Uterus (tissue), 4 donors: Measurements from ENCODE around the gene TSPAN33. TPM values are rescaled to one million over a fixed set of nuclear protein-coding genes. Genes with fewer than 3 reads are reported as not detected.
"Not testable (repeated sequence)": the region's sequence is repeated elsewhere in the genome, so short reads cannot be mapped to it uniquely, and the experiment has no call there.

Experiments
- DNase-seq, 2 donors: peaks; one replicate each; pipeline ENCODE4 v3.0.0-alpha.2; 2019 to 2020
- H3K27ac ChIP-seq, 2 donors: fragments of 200-600 bp; sonication (generic); 1 replicate in 1 of 2; 2 replicates in 1 of 2; pipeline ENCODE4 v1.5.1; 2016 to 2018
- H3K27me3 ChIP-seq, 2 donors: fragments of 200-600 bp; sonication (generic); one replicate each; pipeline ENCODE4 v1.5.1; 2018 to 2019; ENCODE audit warnings: control low read depth in 1 of 2
- H3K36me3 ChIP-seq, 2 donors: fragments of 200-600 bp; sonication (generic); one replicate each; pipeline ENCODE4 v1.5.1; 2019; ENCODE audit warnings: control low read depth in 1 of 2
- H3K4me1 ChIP-seq, 2 donors: fragments of 200-600 bp; sonication (generic); one replicate each; pipeline ENCODE4 v1.5.1; 2018 to 2019; ENCODE audit warnings: control low read depth in 1 of 2
- H3K4me3 ChIP-seq, 2 donors: fragments of 200-600 bp; sonication (generic); 1 replicate in 1 of 2; 2 replicates in 1 of 2; pipeline ENCODE4 v1.5.1; 2018 to 2019; ENCODE audit warnings: mild to moderate bottlenecking in 1 of 2
- H3K9me3 ChIP-seq, 2 donors: fragments of 200-600 bp; sonication (generic); one replicate each; pipeline ENCODE4 v1.5.1; 2019; ENCODE audit warnings: control low read depth in 1 of 2
- POLR2A ChIP-seq, 2 donors: fragments of 450-650 bp; IDR thresholded peaks; one replicate each; pipeline ENCODE4 v1.6.1; 2016; ENCODE audit warnings: antibody characterized with exemption in 2 of 2, mild to moderate bottlenecking in 1 of 2, moderate library complexity in 1 of 2
- intact Hi-C: fragments of 100-400 bp; cut with DNase I; formaldehyde crosslinking; loops from one replicate; pipeline ENCODE4 v1.15.1; 2023; ENCODE audit warnings: low total_unique reads
- total RNA-seq, 4 donors: library from RNA; depleted of rRNA in 3 of 4; stranded (reverse); fragments of >200 nt in 3 of 4; gene quantifications; one replicate each; pipeline versions ENCODE4 v1.1.0 to v1.2.4, GENCODE V29; 2014 to 2023
- TF ChIP-seq, protein P1 (sequence below), 4 experiments: fragments of 200-600 bp in 2 of 4; fragments of 450-650 bp in 2 of 4; sonication (generic) in 2 of 4; IDR thresholded peaks; one replicate each; pipeline ENCODE4 v1.5.1; 2016 to 2019; ENCODE audit warnings: antibody characterized with exemption in 4 of 4, mild to moderate bottlenecking in 2 of 4, moderate library complexity in 1 of 4
- donor health status: DM: yes; HTN: yes; CAD: no.

The TSPAN33 gene
- total RNA-seq, 4 donors from 2014 or later = 3.9 to 7.0 TPM; not detected in 2

DNA sequence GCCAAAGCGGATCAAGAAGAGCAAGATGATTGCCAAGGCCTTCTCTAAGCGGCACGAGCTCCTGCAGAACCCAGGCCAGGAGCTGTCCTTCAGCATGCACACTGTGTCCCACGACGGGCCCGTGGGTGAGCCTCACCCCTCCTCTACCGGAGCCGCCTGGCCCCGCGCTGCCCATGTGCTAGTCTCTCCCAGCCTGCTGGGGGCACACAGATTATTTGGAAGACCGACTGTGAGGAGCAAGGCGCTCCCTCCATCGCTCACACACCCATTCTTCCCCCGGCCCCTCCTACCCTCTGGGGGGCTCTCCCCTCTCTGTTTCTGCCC, 66.4 kb downstream of the TSPAN33 start:
- intact Hi-C loops = loop anchor here (5.0 kb wide), 1 partner anchor 49 kb away; no protein-coding TSS in a partner anchor
- H3K36me3 ChIP-seq = no peaks in the 10 kb centered on the region
- no peak for DNase-seq

DNA sequence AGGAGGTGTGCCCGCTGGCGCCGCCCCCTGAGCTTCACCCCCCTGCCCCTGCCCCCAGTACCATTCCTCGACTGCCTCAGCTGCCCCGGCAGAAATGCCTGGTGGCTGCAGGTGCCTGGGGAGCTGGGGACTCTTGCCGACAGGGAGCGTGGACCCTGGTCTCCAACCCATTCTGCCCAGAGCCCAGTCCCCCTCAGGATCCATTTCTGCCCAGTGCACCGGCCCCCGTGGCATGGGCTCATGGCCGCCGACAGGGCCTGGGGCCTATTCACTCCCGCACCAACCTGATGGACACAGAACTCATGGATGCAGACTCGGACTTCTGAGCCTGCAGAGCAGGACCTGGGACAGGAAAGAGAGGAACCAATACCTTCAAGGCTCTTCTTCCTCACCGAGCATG, 67.6 kb downstream of the TSPAN33 start:
- no peak for TF ChIP-seq POLR2A (IDR thresholded peaks at IDR 0.05)
- TF ChIP-seq, protein P1, sequence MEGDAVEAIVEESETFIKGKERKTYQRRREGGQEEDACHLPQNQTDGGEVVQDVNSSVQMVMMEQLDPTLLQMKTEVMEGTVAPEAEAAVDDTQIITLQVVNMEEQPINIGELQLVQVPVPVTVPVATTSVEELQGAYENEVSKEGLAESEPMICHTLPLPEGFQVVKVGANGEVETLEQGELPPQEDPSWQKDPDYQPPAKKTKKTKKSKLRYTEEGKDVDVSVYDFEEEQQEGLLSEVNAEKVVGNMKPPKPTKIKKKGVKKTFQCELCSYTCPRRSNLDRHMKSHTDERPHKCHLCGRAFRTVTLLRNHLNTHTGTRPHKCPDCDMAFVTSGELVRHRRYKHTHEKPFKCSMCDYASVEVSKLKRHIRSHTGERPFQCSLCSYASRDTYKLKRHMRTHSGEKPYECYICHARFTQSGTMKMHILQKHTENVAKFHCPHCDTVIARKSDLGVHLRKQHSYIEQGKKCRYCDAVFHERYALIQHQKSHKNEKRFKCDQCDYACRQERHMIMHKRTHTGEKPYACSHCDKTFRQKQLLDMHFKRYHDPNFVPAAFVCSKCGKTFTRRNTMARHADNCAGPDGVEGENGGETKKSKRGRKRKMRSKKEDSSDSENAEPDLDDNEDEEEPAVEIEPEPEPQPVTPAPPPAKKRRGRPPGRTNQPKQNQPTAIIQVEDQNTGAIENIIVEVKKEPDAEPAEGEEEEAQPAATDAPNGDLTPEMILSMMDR (IDR thresholded peaks at IDR 0.05) = no peak
- DNase-seq = no peak
- intact Hi-C loops = loop anchor here (5.0 kb wide), 1 partner anchor 50 kb away; no protein-coding TSS in a partner anchor
- Histone ChIP-seq H3K27me3 (no peaks in the 10 kb centered on the region), H3K36me3 (no peaks in the 10 kb centered on the region), H3K4me3 (no peak overlapping the region), H3K4me1 (no peaks in the 10 kb centered on the region), H3K9me3 (no peaks in the 10 kb centered on the region), H3K27ac (no peak overlapping the region)

More for the DNA sequence above, 66.4 kb downstream of the TSPAN33 start:
- TF ChIP-seq POLR2A (IDR thresholded peaks at IDR 0.05) = no peak
- TF ChIP-seq, protein P1 (IDR thresholded peaks at IDR 0.05) = no peak
- Histone ChIP-seq H3K27me3 (no peaks in the 10 kb centered on the region), H3K4me1 (no peaks in the 10 kb centered on the region), H3K27ac (no peak overlapping the region), H3K4me3 (no peak overlapping the region), H3K9me3 (no peaks in the 10 kb centered on the region)

DNA sequence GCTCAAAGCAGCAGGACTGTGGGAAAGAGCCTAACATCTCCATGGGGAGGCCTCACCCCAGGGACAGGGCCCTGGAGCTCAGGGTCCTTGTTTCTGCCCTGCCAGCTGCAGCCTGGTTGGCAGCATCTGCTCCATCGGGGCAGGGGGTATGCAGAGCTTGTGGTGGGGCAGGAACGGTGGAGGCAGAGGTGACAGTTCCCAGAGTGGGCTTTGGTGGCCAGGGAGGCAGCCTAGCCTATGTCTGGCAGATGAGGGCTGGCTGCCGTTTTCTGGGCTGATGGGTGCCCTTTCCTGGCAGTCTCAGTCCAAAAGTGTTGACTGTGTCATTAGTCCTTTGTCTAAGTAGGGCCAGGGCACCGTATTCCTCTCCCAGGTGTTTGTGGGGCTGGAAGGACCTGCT, 68.1 kb downstream of the TSPAN33 start:
- H3K4me3 ChIP-seq = no peak overlapping the region
- no peak overlapping the region for H3K27ac ChIP-seq
- H3K27me3 ChIP-seq = no peaks in the 10 kb centered on the region
- no peaks in the 10 kb centered on the region for H3K9me3 ChIP-seq
- TF ChIP-seq, protein P1 (IDR thresholded peaks at IDR 0.05) = no peak
- TF ChIP-seq POLR2A (IDR thresholded peaks at IDR 0.05) = no peak
- H3K4me1 ChIP-seq = no peaks in the 10 kb centered on the region
- intact Hi-C loops = loop anchor here (5.0 kb wide), 1 partner anchor 50 kb away; no protein-coding TSS in a partner anchor
- DNase-seq = no peak
- H3K36me3 ChIP-seq = no peaks in the 10 kb centered on the region

DNA sequence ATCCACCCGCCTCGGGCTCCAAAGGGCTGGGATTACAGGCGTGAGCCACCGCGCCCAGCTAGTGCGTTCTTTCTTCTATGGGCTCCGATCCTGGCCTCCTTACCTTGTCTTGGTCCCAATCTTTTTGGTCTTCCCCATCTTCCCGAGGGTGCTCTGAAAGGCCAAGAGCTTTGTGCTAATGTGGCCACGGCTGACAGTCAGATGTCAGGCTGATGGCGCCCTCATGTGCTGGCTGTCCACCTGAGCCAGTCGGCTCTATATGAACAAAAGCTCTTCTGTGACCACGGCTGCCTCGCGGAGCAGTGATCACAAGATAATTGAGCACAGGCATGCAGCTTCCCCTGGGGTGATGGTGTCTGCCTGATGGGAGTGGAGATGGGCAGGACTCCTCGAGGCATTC, 69.3 kb downstream of the TSPAN33 start:
- TF ChIP-seq POLR2A (IDR thresholded peaks at IDR 0.05) = no peak
- TF ChIP-seq, protein P1 (IDR thresholded peaks at IDR 0.05) = no peak
- Histone ChIP-seq H3K4me3 (no peak overlapping the region), H3K27ac (no peak overlapping the region), H3K36me3 (no peaks in the 10 kb centered on the region), H3K4me1 (no peaks in the 10 kb centered on the region), H3K9me3 (no peaks in the 10 kb centered on the region), H3K27me3 (no peaks in the 10 kb centered on the region)
- no peak for DNase-seq
- intact Hi-C loops = loop anchor here (5.0 kb wide), 1 partner anchor 52 kb away; no protein-coding TSS in a partner anchor

DNA sequence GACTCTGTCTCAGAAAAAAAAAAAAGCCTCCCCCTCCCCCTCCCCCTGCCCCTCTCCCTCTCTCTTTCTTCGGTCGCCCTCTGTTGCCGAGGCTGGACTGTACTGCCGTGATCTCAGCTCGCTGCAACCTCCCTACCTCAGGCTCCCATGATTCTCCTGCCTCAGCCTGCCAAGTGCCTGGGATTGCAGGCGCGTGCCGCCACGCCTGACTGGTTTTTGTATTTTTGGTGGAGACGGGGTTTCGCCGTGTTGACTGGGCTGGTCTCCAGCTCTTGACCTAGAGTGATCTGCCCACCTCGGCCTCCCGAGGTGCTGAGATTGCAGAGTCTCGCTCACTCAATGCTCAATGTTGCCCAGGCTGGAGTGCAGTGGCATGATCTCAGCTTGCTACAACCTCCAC, 71.2 kb downstream of the TSPAN33 start:
- intact Hi-C loops = loop anchor here (5.0 kb wide), 1 partner anchor 77 kb away; no protein-coding TSS in a partner anchor
- not testable (repeated sequence) for H3K4me3 ChIP-seq

DNA sequence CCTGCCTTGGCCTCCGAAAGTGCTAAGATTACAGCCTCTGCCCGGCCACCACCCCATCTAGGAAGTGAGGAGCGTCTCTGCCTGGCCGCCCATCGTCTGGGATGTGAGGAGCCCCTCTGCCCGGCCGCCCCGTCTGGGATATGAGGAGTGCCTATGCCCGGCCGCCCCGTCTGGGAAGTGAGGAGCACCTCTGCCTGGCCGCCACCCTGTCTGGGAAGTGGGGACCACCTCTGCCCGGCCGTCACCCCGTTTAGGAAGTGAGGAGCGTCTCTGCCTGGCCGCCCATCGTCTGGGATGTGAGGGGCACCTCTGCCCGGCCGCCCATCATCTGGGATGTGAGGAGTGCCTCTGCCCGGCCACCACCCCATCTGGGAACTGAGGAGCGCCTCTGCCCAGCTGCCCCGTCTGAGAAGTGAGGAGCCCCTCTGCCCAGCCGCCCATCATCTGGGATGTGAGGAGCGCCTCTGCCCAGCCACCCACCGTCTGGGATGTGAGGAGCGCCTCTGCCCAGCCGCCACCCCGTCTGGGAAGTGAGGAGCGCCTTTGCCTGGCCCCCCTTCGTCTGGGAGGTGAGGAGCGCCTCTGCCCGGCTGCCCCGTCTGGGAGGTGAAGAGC, 71.7 kb downstream of the TSPAN33 start:
- H3K36me3 ChIP-seq, H3K4me3 ChIP-seq, DNase-seq, H3K4me1 ChIP-seq, H3K9me3 ChIP-seq, H3K27me3 ChIP-seq, H3K27ac ChIP-seq: not testable (repeated sequence)
- intact Hi-C loops = loop anchor here (5.0 kb wide), 1 partner anchor 76 kb away; no protein-coding TSS in a partner anchor

More for the DNA sequence above, 71.2 kb downstream of the TSPAN33 start:
- H3K36me3 ChIP-seq, H3K27me3 ChIP-seq, H3K27ac ChIP-seq, DNase-seq, H3K9me3 ChIP-seq, H3K4me1 ChIP-seq: not testable (repeated sequence)

DNA sequence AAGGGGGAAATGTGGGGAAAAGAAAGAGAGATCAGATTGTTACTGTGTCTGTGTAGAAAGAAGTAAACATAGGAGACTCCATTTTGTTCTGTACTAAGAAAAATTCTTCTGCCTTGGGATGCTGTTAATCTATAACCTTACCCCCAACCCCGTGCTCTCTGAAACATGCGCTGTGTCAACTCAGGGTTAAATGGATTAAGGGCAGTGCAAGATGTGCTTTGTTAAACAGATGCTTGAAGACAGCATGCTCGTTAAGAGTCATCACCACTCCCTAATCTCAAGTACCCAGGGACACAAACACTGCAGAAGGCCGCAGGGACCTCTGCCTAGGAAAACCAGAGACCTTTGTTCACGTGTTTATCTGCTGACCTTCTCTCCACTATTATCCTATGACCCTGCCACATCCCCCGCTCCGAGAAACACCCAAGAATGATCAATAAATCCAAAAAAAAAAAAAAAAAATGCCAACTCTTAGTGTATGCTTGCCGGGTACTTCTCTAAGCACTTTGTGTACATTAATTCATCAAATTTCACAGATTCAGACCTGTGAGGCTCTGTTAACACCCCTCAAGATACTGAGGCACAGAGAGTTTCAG, 72.4 kb downstream of the TSPAN33 start:
- DNase-seq, H3K4me1 ChIP-seq, H3K27me3 ChIP-seq, H3K36me3 ChIP-seq, H3K9me3 ChIP-seq, H3K27ac ChIP-seq, H3K4me3 ChIP-seq: not testable (repeated sequence)
- intact Hi-C loops = loop anchor here (5.0 kb wide), 1 partner anchor 75 kb away; no protein-coding TSS in a partner anchor
